ENCODE data around the gene GRPEL1. TPM values are rescaled to one million over a fixed set of nuclear protein-coding genes. Genes with fewer than 3 reads are reported as not detected.

Gene GRPEL1
- total and polyA plus RNA-seq, 2 of the 4 experiments (the other 2 are of a cell fraction): 33.0 to 33.9 TPM

- Histone ChIP-seq H3K14ac (replicated peaks; ENCODE audit: low read depth, low read length) (no peak overlapping the region), H3K4ac (ENCODE audit: low read depth, low read length) (no peak overlapping the region), H2AFZ (replicated peaks; ENCODE audit: low read length, poor library complexity) (no peak overlapping the region), H2BK20ac (ENCODE audit: low read depth, low read length) (no peak overlapping the region), H4K91ac (ENCODE audit: insufficient read depth, low read depth, low read length) (no peak overlapping the region), H3K9me3 (ENCODE audit: control insufficient read depth, insufficient read depth, low read length) (no peaks in the 10 kb centered on the region), H3K23ac (ENCODE audit: low read depth, low read length) (no peak overlapping the region), H2AK9ac (replicated peaks; ENCODE audit: low read depth, low read length, poor library complexity) (no peak overlapping the region), H4K5ac (ENCODE audit: low read depth, low read length) (no peak overlapping the region), H2AK5ac (ENCODE audit: low read depth, low read length) (no peak overlapping the region), H3K4me2 (ENCODE audit: low read depth, low read length) (no peak overlapping the region), H3K4me3 (ENCODE audit: insufficient read depth, low read depth, low read length) (no peak overlapping the region), H2BK120ac (ENCODE audit: low read depth, low read length) (no peak overlapping the region), H3K27me3 (ENCODE audit: control insufficient read depth, insufficient read depth, low read length) (no peaks in the 10 kb centered on the region), H3K18ac (ENCODE audit: low read depth, low read length) (no peak overlapping the region), H2BK5ac (ENCODE audit: low read depth, low read length, poor library complexity, severe bottlenecking) (no peak overlapping the region), H3K56ac (ENCODE audit: extremely low read depth, insufficient read depth, low read length) (no peak overlapping the region), H4K8ac (ENCODE audit: low read depth in 2 of 2, low read length in 2 of 2) (no peak overlapping the region), H3K27ac (ENCODE audit: insufficient read depth, low read length) (no peak overlapping the region), H2BK15ac (ENCODE audit: low read depth, low read length) (no peak overlapping the region), H4K20me1 (ENCODE audit: insufficient read depth, low read length) (peaks cover 10% of the 10 kb centered on the region), H3K9me1 (ENCODE audit: insufficient read depth, low read length) (peaks cover 4% of the 10 kb centered on the region), H3K79me1 (ENCODE audit: low read depth in 1 of 2, low read length in 2 of 2) (peaks cover 37 to 54% of the 10 kb centered on the region in 2 experiments), H3K9ac (ENCODE audit: low read depth, low read length) (no peak overlapping the region), H3K4me1 (ENCODE audit: control insufficient read depth, insufficient read depth, low read length) (no peaks in the 10 kb centered on the region), H3K36me3 (ENCODE audit: control insufficient read depth, insufficient read depth, low read length) (peaks cover 55% of the 10 kb centered on the region)
- dilution Hi-C loops (cut with HindIII; ENCODE audit: low sequenced_read_pairs, unreplicated experiment) (no loop called here), intact Hi-C loops (cut with micrococcal nuclease) (no loop called here), in situ Hi-C loops (cut with MboI; ENCODE audit: low sequenced_read_pairs) (no loop called here)
- 92% methylated on average over 12 of the region's 20 CpGs; no CpG with 5 or more reads in 1 of the 2 experiments for WGBS, 2 experiments (ENCODE audit: extremely low coverage in 2 of 2, insufficient read length in 1 of 2)
- ChIA-PET CTCF (no interaction called here), POLR2A (ENCODE audit: unreplicated experiment) (no interaction called here)
- TSS peak; percentile 78 for BruUV-seq (replicated peaks)
- TF ChIP-seq MXI1 (IDR thresholded peaks at IDR 0.05; ENCODE audit: borderline replicate concordance, low read depth, low read length) (no peak), FOS (IDR thresholded peaks at IDR 0.05; ENCODE audit: low read depth, low read length) (no peak), MAFK (IDR thresholded peaks at IDR 0.05; ENCODE audit: low read depth, low read length) (no peak), ELK1 (IDR thresholded peaks at IDR 0.05; ENCODE audit: borderline replicate concordance, low read depth, low read length) (no peak), BHLHE40 (IDR thresholded peaks at IDR 0.05; ENCODE audit: low read depth, low read length) (no peak), RAD21 (IDR thresholded peaks at IDR 0.05; ENCODE audit: low read length) (no peak), CEBPB (IDR thresholded peaks at IDR 0.05; ENCODE audit: low read depth, low read length) (no peak), CHD1 (IDR thresholded peaks at IDR 0.05; ENCODE audit: low read depth, low read length) (no peak), MAZ (IDR thresholded peaks at IDR 0.05; ENCODE audit: borderline replicate concordance, low read depth, low read length) (no peak), SMC3 (IDR thresholded peaks at IDR 0.05; ENCODE audit: low read depth, low read length) (no peak), RFX5 (IDR thresholded peaks at IDR 0.05; ENCODE audit: low read depth, low read length) (no peak), RCOR1 (IDR thresholded peaks at IDR 0.05; ENCODE audit: insufficient replicate concordance, low read length) (no peak), POLR2A (IDR thresholded peaks at IDR 0.05; ENCODE audit: low read depth, low read length) (no peak), NFE2L2 (IDR thresholded peaks at IDR 0.05; ENCODE audit: low read depth, low read length) (no peak)
- TF ChIP-seq, protein P1, sequence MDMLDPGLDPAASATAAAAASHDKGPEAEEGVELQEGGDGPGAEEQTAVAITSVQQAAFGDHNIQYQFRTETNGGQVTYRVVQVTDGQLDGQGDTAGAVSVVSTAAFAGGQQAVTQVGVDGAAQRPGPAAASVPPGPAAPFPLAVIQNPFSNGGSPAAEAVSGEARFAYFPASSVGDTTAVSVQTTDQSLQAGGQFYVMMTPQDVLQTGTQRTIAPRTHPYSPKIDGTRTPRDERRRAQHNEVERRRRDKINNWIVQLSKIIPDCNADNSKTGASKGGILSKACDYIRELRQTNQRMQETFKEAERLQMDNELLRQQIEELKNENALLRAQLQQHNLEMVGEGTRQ (IDR thresholded peaks at IDR 0.05; ENCODE audit: low read depth, low read length): no peak
- TF ChIP-seq, protein P2, sequence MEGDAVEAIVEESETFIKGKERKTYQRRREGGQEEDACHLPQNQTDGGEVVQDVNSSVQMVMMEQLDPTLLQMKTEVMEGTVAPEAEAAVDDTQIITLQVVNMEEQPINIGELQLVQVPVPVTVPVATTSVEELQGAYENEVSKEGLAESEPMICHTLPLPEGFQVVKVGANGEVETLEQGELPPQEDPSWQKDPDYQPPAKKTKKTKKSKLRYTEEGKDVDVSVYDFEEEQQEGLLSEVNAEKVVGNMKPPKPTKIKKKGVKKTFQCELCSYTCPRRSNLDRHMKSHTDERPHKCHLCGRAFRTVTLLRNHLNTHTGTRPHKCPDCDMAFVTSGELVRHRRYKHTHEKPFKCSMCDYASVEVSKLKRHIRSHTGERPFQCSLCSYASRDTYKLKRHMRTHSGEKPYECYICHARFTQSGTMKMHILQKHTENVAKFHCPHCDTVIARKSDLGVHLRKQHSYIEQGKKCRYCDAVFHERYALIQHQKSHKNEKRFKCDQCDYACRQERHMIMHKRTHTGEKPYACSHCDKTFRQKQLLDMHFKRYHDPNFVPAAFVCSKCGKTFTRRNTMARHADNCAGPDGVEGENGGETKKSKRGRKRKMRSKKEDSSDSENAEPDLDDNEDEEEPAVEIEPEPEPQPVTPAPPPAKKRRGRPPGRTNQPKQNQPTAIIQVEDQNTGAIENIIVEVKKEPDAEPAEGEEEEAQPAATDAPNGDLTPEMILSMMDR (conservative IDR thresholded peaks at IDR 0.05; ENCODE audit: low read depth, low read length): no peak
- DNase-seq (no peak), ATAC-seq (ENCODE audit: low read depth) (no peak)
Measured at GRCh38 chr4:7060346-7061150, 7.3 kb downstream of the GRPEL1 start.

Data from IMR-90 (cell line).